ENCODE data around the gene HS3ST1. TPM values are rescaled to one million over a fixed set of nuclear protein-coding genes. Genes with fewer than 3 reads are reported as not detected.

Gene HS3ST1
- total RNA-seq, 1 experiment from 2014 or later: 12.3 TPM

GRCh38 chr4:11404431-11404830, 24.3 kb downstream of the HS3ST1 start:
- TF ChIP-seq CTCF (conservative IDR thresholded peaks at IDR 0.05): no peak
- TF ChIP-seq EZH2 (IDR thresholded peaks at IDR 0.05; ENCODE audit: low read depth): no peak
- 0 out of 2 replicates have a peak, but pooled peaks cover 4% of the 10 kb centered on the region for H3K79me2 ChIP-seq (ENCODE audit: low read depth)

GRCh38 chr4:11402192-11402591, 26.5 kb downstream of the HS3ST1 start:
- no peaks in the 10 kb centered on the region for H3K27me3 ChIP-seq (ENCODE audit: insufficient read depth, low read depth)
- BruUV-seq (replicated peaks): no TSS peak
- no peak overlapping the region for H3K4me3 ChIP-seq
- 0 out of 2 replicates have a peak, but pooled peaks cover 4% of the 10 kb centered on the region for H3K79me2 ChIP-seq (ENCODE audit: low read depth)
- no peak for DNase-seq
- ChIA-PET CTCF (no interaction called here), POLR2A (ENCODE audit: unreplicated experiment) (no interaction called here)
- peaks cover 22% of the 10 kb centered on the region; the same call in 1 of the 2 replicates for H3K36me3 ChIP-seq (ENCODE audit: low read depth)
- H2AFZ ChIP-seq: no peak overlapping the region
- H3K9me3 ChIP-seq (ENCODE audit: insufficient read depth, low read depth): no peaks in the 10 kb centered on the region
- H3K4me2 ChIP-seq: no peak overlapping the region
- H4K20me1 ChIP-seq (ENCODE audit: insufficient read depth): no peaks in the 10 kb centered on the region
- intact Hi-C loops (cut with micrococcal nuclease; ENCODE audit: unreplicated experiment): no loop called here
- H3K27ac ChIP-seq: no peak overlapping the region
- H3F3A ChIP-seq (ENCODE audit: insufficient read depth, low read depth): peaks cover 13% of the 10 kb centered on the region; the same call in 1 of the 2 replicates
- H3K4me1 ChIP-seq (replicated peaks; ENCODE audit: insufficient read depth): peaks cover 13% of the 10 kb centered on the region
- no peak for TF ChIP-seq CTCF (conservative IDR thresholded peaks at IDR 0.05)
- TF ChIP-seq EZH2 (IDR thresholded peaks at IDR 0.05; ENCODE audit: low read depth): no peak
- H3K9me2 ChIP-seq (ENCODE audit: insufficient read depth): no peaks in the 10 kb centered on the region

More at GRCh38 chr4:11404431-11404830, 24.3 kb downstream of the HS3ST1 start:
- Histone ChIP-seq H3K36me3 (ENCODE audit: low read depth) (peaks cover 9% of the 10 kb centered on the region; the same call in 1 of the 2 replicates), H3K27ac (no peak overlapping the region), H4K20me1 (ENCODE audit: insufficient read depth) (no peaks in the 10 kb centered on the region), H3K4me3 (no peak overlapping the region), H3K9me3 (ENCODE audit: insufficient read depth, low read depth) (no peaks in the 10 kb centered on the region), H3K4me1 (replicated peaks; ENCODE audit: insufficient read depth) (no peaks in the 10 kb centered on the region), H3F3A (ENCODE audit: insufficient read depth, low read depth) (no peaks in the 10 kb centered on the region), H3K4me2 (no peak overlapping the region), H3K27me3 (ENCODE audit: insufficient read depth, low read depth) (no peaks in the 10 kb centered on the region), H3K9me2 (ENCODE audit: insufficient read depth) (no peaks in the 10 kb centered on the region), H2AFZ (no peak overlapping the region)
- DNase-seq: no peak
- CTCF ChIA-PET: no interaction called here
- intact Hi-C loops (cut with micrococcal nuclease; ENCODE audit: unreplicated experiment): no loop called here
- BruUV-seq (replicated peaks): no TSS peak
- POLR2A ChIA-PET (ENCODE audit: unreplicated experiment): no interaction called here

GRCh38 chr4:11399461-11399971, 29.2 kb downstream of the HS3ST1 start:
- Histone ChIP-seq H2AFZ (no peak overlapping the region), H3K27ac (no peak overlapping the region), H3K9me3 (ENCODE audit: insufficient read depth, low read depth) (no peaks in the 10 kb centered on the region), H3K27me3 (ENCODE audit: insufficient read depth, low read depth) (no peaks in the 10 kb centered on the region), H3K4me1 (replicated peaks; ENCODE audit: insufficient read depth) (peaks cover 18% of the 10 kb centered on the region), H3K9me2 (ENCODE audit: insufficient read depth) (no peaks in the 10 kb centered on the region), H3K4me2 (no peak overlapping the region), H4K20me1 (ENCODE audit: insufficient read depth) (no peaks in the 10 kb centered on the region), H3K4me3 (no peak overlapping the region), H3F3A (ENCODE audit: insufficient read depth, low read depth) (peaks cover 13% of the 10 kb centered on the region; the same call in 1 of the 2 replicates), H3K79me2 (ENCODE audit: low read depth) (no peaks in the 10 kb centered on the region), H3K36me3 (ENCODE audit: low read depth) (peaks cover 18% of the 10 kb centered on the region; the same call in 1 of the 2 replicates)
- intact Hi-C loops (cut with micrococcal nuclease; ENCODE audit: unreplicated experiment): no loop called here
- no peak for DNase-seq
- CTCF ChIA-PET: no interaction called here
- TF ChIP-seq CTCF (conservative IDR thresholded peaks at IDR 0.05): no peak
- no peak for TF ChIP-seq EZH2 (IDR thresholded peaks at IDR 0.05; ENCODE audit: low read depth)
- POLR2A ChIA-PET (ENCODE audit: unreplicated experiment): no interaction called here
- BruUV-seq (replicated peaks): no TSS peak
